H1 (cell line): Measurements from ENCODE around the gene MALT1. TPM values are rescaled to one million over a fixed set of nuclear protein-coding genes. Genes with fewer than 3 reads are reported as not detected.

Source experiments
- ATF2 ChIP-seq: IDR thresholded peaks from 2 replicates; pipeline ENCODE4 v1.6.1; 2012; ENCODE audit warnings: low read length, inconsistent platforms
- CHD7 ChIP-seq: fragments of 300-600 bp; sonication (generic); IDR thresholded peaks from 2 replicates; pipeline ENCODE4 v1.7.1; 2012; ENCODE audit warnings: low read length, moderate library complexity, mild to moderate bottlenecking, inconsistent platforms; ENCODE audit not compliant: insufficient replicate concordance
- CTBP2 ChIP-seq: IDR thresholded peaks from 2 replicates; pipeline ENCODE4 v1.7.0; 2011; ENCODE audit warnings: borderline replicate concordance, mild to moderate bottlenecking, moderate library complexity, mixed read lengths, low read length; ENCODE audit not compliant: insufficient read depth, insufficient read length
- RBBP5 ChIP-seq: IDR thresholded peaks from 2 replicates; pipeline ENCODE4 v1.7.1; 2012; ENCODE audit warnings: low read depth, mild to moderate bottlenecking, inconsistent platforms, low read length, moderate library complexity, borderline replicate concordance
- TAF1 ChIP-seq: IDR thresholded peaks from 2 replicates; pipeline ENCODE4 v1.6.1; 2011; ENCODE audit warnings: mild to moderate bottlenecking, low read depth, low read length
- polyA plus RNA-seq, 7 experiments: library from polyadenylated mRNA; depleted of rRNA in 3 of 7; stranded (reverse) in 5 of 7; unstranded in 2 of 7; fragments of >200 nt in 5 of 7; fragments of 200-250 nt in 2 of 7; gene quantifications; 1 replicate in 5 of 7; 2 replicates in 1 of 7; 4 replicates in 1 of 7; pipeline versions ENCODE4 v1.2.1 to v1.2.3, GENCODE V29; 2011 to 2013; ENCODE audit warnings: missing spikeins in 2 of 7, mixed read lengths in 2 of 7
- total RNA-seq: library from RNA; stranded (reverse); fragmentation: NEBNext Ultra II Directional; extraction: Animal tissue kit (Norgen Biotek cat#: 25700); gene quantifications from 2 replicates; pipeline ENCODE4 v1.2.1, GENCODE V29; 2021

Gene MALT1
- total and polyA plus RNA-seq, 2 of the 8 experiments (the other 6 are each of a cell fraction or from before 2014, with no cell fraction given), result 10.7 to 25.9 TPM

DNA sequence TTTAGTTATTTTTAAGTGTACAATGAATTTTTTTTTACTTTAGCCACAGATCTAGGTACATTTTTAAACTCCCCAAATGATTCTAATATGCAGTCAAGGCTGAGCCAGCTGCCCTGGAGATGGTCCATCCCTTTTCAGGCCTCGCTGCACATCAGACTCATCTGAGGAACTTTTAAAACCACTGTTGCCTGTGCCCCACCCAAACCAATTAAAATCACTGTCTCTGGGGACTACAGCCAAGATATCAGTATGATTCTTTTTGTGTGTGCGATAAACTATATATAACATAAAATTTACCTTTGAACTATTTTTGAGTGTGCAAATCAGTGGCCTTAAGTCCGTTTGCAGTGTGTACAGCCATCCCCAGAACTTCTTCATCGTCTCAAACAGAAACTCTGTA, 9.1 kb upstream of the MALT1 start (continued):
- TF ChIP-seq RBBP5 (no peak), CTBP2 (no peak), TAF1 (no peak), CHD7 (no peak), ATF2 (no peak)
- TF ChIP-seq, all 59 proteins: peak for 0
